Activated T-cell treated with anti-CD3 and anti-CD28 coated beads, Interleukin-2, amount 50 U/mL, for 24 hours (primary cell): ENCODE results near the gene SAMD13.
A peak's percentile ranks its signal among the peaks of the same experiment; 100 is the strongest.
"Not testable (repeated sequence)": the region's sequence is repeated elsewhere in the genome, so short reads cannot be mapped to it uniquely, and the experiment has no call there.

ENCODE experiments used
- DNase-seq: peaks from one replicate; pipeline ENCODE4 v3.0.0-alpha.2; 2020
- H3K27ac Mint-ChIP-seq: 2 replicates; pipeline ENCODE4 v1.8.0; 2020; ENCODE audit warnings: mild to moderate bottlenecking, mixed read lengths
- H3K27me3 Mint-ChIP-seq: 2 replicates; pipeline ENCODE4 v1.8.0; 2020; ENCODE audit warnings: mixed read lengths
- H3K36me3 Mint-ChIP-seq: 2 replicates; pipeline ENCODE4 v1.8.0; 2020; ENCODE audit warnings: low read depth, mixed read lengths
- H3K4me1 Mint-ChIP-seq: 2 replicates; pipeline ENCODE4 v1.8.0; 2020; ENCODE audit warnings: low read depth, mixed read lengths
- H3K4me3 Mint-ChIP-seq: 2 replicates; pipeline ENCODE4 v1.8.0; 2020; ENCODE audit warnings: mild to moderate bottlenecking, moderate library complexity, mixed read lengths
- H3K9me3 Mint-ChIP-seq: 2 replicates; pipeline ENCODE4 v1.8.0; 2020; ENCODE audit warnings: mixed read lengths

The SAMD13 gene

DNA sequence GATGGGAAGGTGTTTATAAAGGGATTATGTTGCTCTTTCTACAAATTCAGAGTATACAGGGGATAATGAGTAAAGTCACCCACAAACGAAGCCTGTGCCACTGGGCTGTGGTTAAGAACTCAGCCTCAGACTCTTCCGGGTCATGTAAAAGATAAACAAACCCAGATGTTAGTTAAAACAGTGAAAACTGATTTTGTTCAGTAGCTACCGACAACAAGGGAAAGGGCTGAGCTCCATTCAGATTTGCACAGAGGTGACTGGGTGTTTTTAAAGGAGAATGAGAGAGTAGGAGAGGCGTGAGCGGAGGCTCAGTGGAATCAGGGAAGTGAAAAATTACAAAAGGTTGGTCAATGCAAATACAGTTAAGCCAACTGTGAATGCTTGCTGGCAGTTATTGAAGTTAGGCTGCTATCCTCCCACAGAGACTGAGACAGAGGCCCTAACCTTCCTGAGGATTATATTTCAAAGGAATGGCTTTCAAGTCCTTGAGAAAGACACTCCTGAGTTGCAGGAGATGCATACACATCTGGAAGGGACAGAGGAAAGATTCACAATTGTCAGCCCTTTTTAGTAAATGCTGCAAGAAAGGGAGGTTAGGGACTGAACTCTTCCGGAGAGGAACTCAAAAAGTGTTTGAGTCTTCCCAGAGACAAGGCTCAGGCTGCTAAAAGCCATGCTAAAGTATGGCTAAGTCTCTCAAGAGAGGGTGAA lies 29.9 kb upstream of the SAMD13 start:
- Mint-ChIP-seq H3K4me3 (no peak overlapping the region), H3K9me3 (no peaks in the 10 kb centered on the region), H3K27me3 (no peaks in the 10 kb centered on the region), H3K27ac (peak overlapping the region; percentile 18), H3K36me3 (no peaks in the 10 kb centered on the region), H3K4me1 (peaks cover 11% of the 10 kb centered on the region)
- DNase-seq: no peak

DNA sequence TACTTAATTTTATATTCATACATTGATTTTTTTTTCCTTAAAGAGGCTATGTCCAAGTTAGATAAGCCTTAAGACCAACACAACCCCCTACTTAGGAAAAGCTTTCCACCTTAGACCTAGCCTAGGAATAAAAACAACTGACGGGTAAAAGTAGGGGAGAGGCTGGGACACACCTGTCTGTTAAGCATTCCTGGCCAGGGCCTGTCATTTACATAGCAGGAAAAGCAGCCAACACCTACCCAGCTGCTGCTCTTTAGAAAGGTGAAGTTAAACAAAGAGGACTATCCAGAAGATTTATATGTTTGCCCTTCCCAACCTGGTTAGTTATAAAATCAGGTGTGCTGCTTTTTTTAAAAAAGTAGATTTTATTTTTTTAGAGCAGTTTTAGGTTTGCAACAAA lies 29.1 kb upstream of the SAMD13 start:
- Mint-ChIP-seq H3K4me1 (peaks cover 11% of the 10 kb centered on the region), H3K4me3 (no peak overlapping the region), H3K27ac (no peak overlapping the region), H3K9me3 (no peaks in the 10 kb centered on the region), H3K36me3 (no peaks in the 10 kb centered on the region), H3K27me3 (no peaks in the 10 kb centered on the region)
- DNase-seq: no peak

DNA sequence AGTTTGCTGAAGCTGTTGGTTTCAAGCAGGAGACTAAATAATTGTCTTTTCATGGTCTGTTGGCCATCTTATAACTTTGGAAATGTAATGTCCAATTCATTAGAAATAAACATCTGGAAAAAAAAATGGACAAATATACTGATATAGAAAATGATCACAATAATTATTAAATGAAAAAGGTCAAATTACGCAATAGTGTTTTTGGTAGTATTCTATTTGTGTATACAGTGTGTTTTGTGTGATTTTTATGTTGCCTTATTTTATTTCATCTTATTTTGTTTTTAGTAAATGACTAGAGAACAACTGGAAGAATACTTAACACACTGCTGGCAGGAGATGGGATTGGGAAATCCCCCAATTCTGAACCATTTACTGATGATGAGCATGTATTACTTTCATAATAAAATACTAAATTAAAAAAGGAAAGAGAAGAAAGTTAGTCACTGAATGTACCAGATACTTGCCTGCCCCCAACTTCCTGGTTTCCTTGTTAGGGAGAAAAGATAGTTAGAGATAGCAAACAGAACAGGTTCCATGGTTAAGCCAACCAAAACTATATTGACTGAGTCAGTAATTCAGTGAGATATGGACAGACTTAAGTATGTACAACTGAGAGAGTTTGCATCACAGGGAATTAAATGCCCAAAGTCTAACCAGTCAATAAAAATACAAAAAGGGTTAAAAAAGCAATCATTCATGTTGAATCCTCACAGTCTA lies 24.0 kb upstream of the SAMD13 start:
- Mint-ChIP-seq H3K36me3 (no peaks in the 10 kb centered on the region), H3K4me3 (no peak overlapping the region), H3K27ac (no peak overlapping the region), H3K27me3 (no peaks in the 10 kb centered on the region), H3K9me3 (no peaks in the 10 kb centered on the region), H3K4me1 (no peaks in the 10 kb centered on the region)
- no peak for DNase-seq

DNA sequence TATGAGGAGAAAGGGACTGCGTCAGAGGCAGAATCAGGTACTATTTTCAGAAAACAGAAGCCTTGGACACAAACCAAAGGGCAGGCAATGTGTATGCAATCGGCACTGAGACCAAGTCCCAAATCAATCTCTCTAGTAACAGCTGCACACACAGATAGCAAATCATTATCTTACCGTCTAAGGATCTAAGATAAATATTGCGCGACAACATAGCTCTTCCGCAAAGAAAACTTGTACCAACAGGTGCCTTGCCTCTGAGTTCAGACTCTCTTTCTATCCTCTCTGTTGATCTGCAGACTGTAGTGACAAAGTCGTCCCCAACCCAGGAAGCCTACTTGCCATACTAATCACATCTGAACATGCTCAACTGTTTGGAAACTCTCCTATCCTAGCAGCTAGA lies 22.6 kb upstream of the SAMD13 start:
- H3K36me3 Mint-ChIP-seq: no peaks in the 10 kb centered on the region
- no peaks in the 10 kb centered on the region for H3K27me3 Mint-ChIP-seq
- H3K27ac Mint-ChIP-seq: no peak overlapping the region
- H3K9me3 Mint-ChIP-seq: no peaks in the 10 kb centered on the region
- H3K4me3 Mint-ChIP-seq: no peak overlapping the region
- no peak for DNase-seq
- H3K4me1 Mint-ChIP-seq: no peaks in the 10 kb centered on the region

DNA sequence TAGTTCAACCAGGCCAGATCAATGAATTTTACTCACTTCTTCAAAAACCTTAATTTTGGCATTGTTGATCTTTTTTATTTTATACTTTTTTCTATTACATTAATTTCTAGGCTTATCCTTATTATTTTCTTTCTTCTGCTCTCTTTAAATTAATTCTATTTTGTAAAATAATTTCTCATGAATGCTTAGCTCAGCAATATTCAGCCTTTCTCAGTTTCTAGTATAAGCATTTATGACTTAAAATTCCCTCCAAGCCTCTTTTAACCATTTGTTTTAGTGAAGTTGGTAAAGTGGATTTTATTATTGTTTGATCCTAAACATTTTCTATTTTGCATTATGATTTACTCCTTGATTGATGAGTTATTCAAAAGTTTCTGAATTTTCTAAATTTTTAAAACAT lies 20.6 kb upstream of the SAMD13 start:
- no peak for DNase-seq
- H3K36me3 Mint-ChIP-seq: no peaks in the 10 kb centered on the region
- peaks cover 14% of the 10 kb centered on the region for H3K27me3 Mint-ChIP-seq
- no peaks in the 10 kb centered on the region for H3K4me1 Mint-ChIP-seq
- H3K9me3 Mint-ChIP-seq: no peaks in the 10 kb centered on the region
- H3K27ac Mint-ChIP-seq: no peak overlapping the region
- no peak overlapping the region for H3K4me3 Mint-ChIP-seq

DNA sequence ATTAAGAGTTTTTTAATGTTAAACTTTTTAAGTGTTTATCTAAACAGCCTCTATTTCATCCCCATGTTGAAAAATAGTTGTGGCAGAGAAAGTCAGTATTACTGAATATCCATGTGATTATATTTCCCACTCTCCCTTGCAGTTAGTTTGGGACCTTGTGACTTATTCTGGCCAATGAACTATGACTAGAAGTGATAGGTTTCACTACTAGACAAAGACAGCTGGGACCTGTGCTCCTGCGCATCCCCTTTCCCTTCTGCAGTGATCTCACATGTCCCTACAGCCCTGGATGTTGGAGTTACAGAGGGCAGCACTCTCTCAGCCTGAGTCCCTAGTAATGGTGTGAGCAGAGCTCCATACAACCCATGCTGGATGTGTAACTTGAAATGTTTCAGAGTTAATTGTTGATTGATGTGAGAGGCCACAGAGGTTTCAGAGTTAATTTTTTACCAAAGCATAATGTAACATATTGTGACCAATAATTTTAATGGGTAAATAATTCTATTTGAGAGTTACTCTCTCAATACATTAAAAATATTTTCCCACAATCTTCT lies 18.7 kb upstream of the SAMD13 start:
- peaks cover 13% of the 10 kb centered on the region for H3K9me3 Mint-ChIP-seq
- DNase-seq: no peak
- H3K4me3 Mint-ChIP-seq: no peak overlapping the region
- no peaks in the 10 kb centered on the region for H3K4me1 Mint-ChIP-seq
- H3K27me3 Mint-ChIP-seq: peaks cover 14% of the 10 kb centered on the region
- no peak overlapping the region for H3K27ac Mint-ChIP-seq
- H3K36me3 Mint-ChIP-seq: peaks cover 3% of the 10 kb centered on the region

GRCh38 chr1:84283381-84283780 lies 18.1 kb upstream of the SAMD13 start:
- H3K4me1 Mint-ChIP-seq: no peaks in the 10 kb centered on the region
- H3K9me3 Mint-ChIP-seq: peaks cover 14% of the 10 kb centered on the region
- H3K27me3 Mint-ChIP-seq: peaks cover 14% of the 10 kb centered on the region
- no peak for DNase-seq
- no peak overlapping the region for H3K4me3 Mint-ChIP-seq
- peaks cover 3% of the 10 kb centered on the region for H3K36me3 Mint-ChIP-seq
- H3K27ac Mint-ChIP-seq: no peak overlapping the region

- peaks cover 3% of the 10 kb centered on the region for H3K36me3 Mint-ChIP-seq
- DNase-seq: no peak
- peaks cover 14% of the 10 kb centered on the region for H3K9me3 Mint-ChIP-seq
- H3K27ac Mint-ChIP-seq: no peak overlapping the region
- H3K4me3 Mint-ChIP-seq: no peak overlapping the region
- H3K4me1 Mint-ChIP-seq: no peaks in the 10 kb centered on the region
- peaks cover 14% of the 10 kb centered on the region for H3K27me3 Mint-ChIP-seq
These were observed 15.4 kb upstream of the SAMD13 start for GRCh38 chr1:84286071-84286470.

DNA sequence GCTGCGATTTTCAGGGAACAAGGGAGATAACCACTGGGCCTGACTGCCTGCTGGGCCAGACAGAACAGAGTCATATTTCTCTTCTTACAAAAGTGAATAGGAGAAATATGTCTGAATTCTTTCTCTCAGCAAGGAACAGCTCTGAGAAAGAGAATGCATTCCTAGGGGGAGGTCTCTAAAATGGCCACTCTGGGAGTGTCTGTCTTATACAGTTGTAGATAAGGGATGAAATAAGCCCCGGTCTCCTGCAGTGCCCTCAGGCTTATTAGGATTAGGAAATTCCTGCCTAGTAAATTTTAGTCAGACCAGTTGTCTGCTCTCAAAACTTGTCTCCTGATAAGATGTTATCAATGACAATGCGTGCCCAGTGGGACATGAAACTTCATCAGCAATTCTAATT lies 14.1 kb upstream of the SAMD13 start:
- not testable (repeated sequence) for H3K4me3 Mint-ChIP-seq, H3K36me3 Mint-ChIP-seq, H3K27ac Mint-ChIP-seq, H3K4me1 Mint-ChIP-seq, DNase-seq
- peaks cover 19% of the 10 kb centered on the region for H3K27me3 Mint-ChIP-seq
- peaks cover 14% of the 10 kb centered on the region for H3K9me3 Mint-ChIP-seq

DNA sequence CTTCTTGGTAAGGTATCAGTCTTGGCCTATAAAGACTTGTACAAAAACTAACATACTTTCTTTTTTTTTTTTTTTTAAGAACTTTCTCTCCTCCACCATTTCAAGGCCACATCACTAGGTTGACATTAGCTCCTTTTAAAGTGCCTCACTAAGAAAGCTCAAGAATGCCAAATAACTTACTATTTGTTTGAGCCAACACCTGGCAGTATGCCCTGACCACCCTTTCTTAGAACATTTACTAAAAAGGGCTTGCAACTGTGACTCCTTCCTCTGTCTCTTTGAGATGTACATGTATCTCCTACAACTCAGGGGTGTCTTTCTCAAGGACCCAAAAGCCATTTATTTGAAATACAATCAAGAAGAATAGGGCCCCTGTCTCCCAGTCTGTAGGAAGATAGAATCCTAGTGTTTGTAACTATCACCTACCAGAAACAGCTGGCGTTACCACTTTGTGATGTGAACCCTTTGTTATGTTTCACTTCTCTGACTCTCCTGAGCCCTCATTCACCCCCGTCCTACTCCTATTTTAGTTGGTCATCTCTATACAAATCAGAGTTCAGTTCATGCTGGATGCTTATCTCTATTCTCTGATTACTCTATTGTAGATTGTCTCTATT lies 12.2 kb upstream of the SAMD13 start:
- H3K4me1 Mint-ChIP-seq: no peaks in the 10 kb centered on the region
- no peak overlapping the region for H3K27ac Mint-ChIP-seq
- peaks cover 14% of the 10 kb centered on the region for H3K9me3 Mint-ChIP-seq
- no peak for DNase-seq
- H3K27me3 Mint-ChIP-seq: peaks cover 17% of the 10 kb centered on the region
- H3K36me3 Mint-ChIP-seq: peaks cover 3% of the 10 kb centered on the region
- no peak overlapping the region for H3K4me3 Mint-ChIP-seq

- no peak overlapping the region for H3K27ac Mint-ChIP-seq
- peaks cover 2% of the 10 kb centered on the region for H3K36me3 Mint-ChIP-seq
- peaks cover 14% of the 10 kb centered on the region for H3K27me3 Mint-ChIP-seq
- H3K9me3 Mint-ChIP-seq: peaks cover 8% of the 10 kb centered on the region
- H3K4me3 Mint-ChIP-seq: no peak overlapping the region
- no peak for DNase-seq
- no peaks in the 10 kb centered on the region for H3K4me1 Mint-ChIP-seq
These were observed 9.4 kb upstream of the SAMD13 start for GRCh38 chr1:84291882-84292655.

DNA sequence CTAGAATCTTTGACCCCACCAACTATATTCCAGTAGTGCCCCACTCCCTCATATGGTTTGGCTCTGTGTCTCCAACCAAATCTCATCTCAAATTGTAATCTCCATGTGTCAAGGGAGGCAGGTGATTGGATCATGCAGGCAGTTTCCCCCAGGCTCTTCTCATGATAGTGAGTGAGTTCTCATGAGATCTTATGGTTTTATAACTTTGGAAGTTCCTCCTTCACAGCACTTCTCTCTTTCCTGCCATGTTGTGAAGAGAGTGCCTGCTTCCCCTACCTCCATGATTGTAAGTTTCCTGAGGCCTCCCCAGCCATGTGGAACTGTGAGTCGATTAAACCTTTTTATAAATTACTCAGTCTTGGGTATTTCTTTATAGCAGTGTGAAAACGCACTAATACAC lies 7.7 kb upstream of the SAMD13 start:
- no peak overlapping the region for H3K4me3 Mint-ChIP-seq
- peaks cover 14% of the 10 kb centered on the region for H3K27me3 Mint-ChIP-seq
- H3K27ac Mint-ChIP-seq: no peak overlapping the region
- peaks cover 7% of the 10 kb centered on the region for H3K4me1 Mint-ChIP-seq
- no peak for DNase-seq
- no peaks in the 10 kb centered on the region for H3K9me3 Mint-ChIP-seq
- H3K36me3 Mint-ChIP-seq: peaks cover 1% of the 10 kb centered on the region

DNA sequence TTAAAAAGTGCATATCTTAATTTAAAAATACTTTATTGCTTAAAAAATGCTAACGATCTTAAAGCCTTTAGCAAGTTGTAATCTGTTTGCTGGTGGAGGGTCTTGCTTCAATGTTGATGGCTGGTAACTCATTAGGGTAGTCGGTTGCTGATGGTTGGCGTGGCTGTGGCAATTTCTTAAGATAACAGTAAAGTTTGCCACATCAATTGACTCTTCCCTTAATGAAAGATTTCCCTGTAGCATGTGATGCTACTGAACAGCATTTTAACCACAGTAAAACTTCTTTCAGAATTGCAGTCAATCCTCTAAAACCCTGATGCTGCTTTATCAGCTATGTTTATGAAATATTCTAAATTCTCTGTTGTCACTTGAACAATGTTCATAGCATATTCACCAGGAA lies 6.8 kb upstream of the SAMD13 start:
- Mint-ChIP-seq H3K36me3 (peaks cover 1% of the 10 kb centered on the region), H3K27me3 (peaks cover 17% of the 10 kb centered on the region), H3K4me3 (no peak overlapping the region), H3K4me1 (peaks cover 12% of the 10 kb centered on the region), H3K9me3 (no peaks in the 10 kb centered on the region), H3K27ac (no peak overlapping the region)
- no peak for DNase-seq

GRCh38 chr1:84297546-84298244 lies 3.8 kb upstream of the SAMD13 start:
- Mint-ChIP-seq H3K27ac (peak overlapping the region; percentile 74), H3K4me1 (peaks cover 37% of the 10 kb centered on the region), H3K27me3 (peaks cover 16% of the 10 kb centered on the region), H3K9me3 (no peaks in the 10 kb centered on the region), H3K36me3 (peaks cover 1% of the 10 kb centered on the region), H3K4me3 (peak overlapping the region; percentile 85)
- no peak for DNase-seq
